GM21717 (cell line): ENCODE data around the gene RNF111.
A peak's percentile ranks its signal among the peaks of the same experiment; 100 is the strongest.
"Not testable (repeated sequence)": the region's sequence is repeated elsewhere in the genome, so short reads cannot be mapped to it uniquely, and the experiment has no call there.

Source experiments
- ATAC-seq: cut with Tn5 transposase; IDR thresholded peaks from one replicate; pipeline ENCODE4 v1.9.1; 2021; ENCODE audit warnings: mild to moderate bottlenecking, moderate library complexity; ENCODE audit not compliant: unreplicated experiment

Gene RNF111

DNA sequence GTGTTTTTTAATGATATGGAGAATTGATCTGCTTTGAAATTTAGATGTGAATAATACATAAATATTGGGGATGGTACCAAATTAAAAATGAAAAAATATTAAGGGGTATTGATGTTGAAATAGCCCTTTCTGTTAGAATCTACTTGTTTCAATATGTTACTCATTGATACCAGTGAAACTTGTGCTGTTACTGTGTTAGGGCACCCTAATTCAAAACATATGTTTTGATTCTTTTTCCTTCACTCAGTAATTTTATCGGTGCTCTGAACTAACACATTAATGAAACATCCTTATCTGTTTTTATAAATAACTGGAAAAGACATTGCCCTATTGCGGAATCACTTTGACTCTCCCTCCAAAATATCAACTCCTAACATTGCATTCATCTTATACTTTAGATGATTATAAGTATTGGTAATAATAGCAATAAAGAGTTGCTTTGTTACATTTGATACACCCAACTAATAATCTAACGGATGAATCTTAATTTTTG, 65.5 kb downstream of the RNF111 start:
- no peak for ATAC-seq

DNA sequence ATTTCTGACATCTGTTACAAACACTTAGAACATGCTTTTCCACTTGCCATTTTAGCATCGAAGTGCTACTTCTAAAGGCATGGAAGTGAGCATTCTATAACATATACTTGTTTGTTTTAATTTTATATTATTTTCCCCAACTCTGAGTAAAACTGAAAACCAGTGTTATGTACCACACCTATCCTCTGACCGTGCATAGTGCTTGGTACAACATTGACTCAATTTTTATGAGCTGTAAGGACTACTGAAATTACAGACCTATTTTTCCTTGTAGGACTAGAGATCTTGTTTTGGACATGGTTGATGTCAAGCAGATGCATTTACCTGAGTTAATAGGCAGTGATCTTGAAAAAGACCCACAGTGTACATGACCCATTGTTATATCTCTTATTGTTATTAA, 66.0 kb downstream of the RNF111 start:
- ATAC-seq, result no peak

DNA sequence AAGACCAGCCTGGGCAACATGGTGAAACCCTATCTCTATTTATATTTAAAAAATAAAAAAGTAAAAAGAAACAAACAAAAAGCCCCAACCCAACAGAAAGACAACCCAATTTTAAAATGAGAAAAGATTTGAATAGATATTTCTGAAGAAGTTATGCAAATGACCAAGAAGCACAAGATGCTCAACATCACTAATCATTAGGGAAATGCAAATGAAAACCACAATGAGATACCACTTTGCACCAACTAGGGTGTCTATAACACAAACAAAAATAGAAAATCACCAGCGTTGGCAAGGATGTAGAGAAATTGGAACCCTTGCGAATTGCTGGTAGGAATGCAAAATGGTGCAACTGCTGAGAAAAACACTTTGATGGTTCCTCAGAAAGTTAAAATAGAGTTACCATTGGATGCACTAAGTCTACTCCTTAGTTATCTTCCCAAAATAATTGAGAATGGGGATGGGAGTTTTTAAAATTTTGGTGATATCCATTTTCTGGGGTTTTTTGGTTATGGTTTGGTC, 71.7 kb downstream of the RNF111 start:
- ATAC-seq, result no peak

DNA sequence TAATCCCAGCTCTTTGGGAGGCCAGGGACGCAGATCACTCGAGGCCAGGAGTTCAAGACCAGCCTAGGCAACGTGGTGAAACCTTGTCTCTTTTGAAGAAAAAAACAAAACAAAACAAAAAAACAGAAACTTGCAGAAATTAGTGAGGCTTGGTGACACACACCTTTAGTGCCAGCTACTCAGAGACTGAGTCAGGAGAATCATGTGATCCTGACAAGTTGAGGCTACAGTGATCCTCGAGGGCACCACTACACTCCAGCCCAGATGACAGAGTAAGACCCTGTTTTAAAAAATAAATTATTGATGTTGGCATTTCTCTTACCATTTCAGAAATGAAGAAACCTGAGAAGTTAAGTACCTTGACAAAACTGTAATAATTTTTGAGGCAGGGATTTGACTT, 72.9 kb downstream of the RNF111 start:
- ATAC-seq, result no peak

DNA sequence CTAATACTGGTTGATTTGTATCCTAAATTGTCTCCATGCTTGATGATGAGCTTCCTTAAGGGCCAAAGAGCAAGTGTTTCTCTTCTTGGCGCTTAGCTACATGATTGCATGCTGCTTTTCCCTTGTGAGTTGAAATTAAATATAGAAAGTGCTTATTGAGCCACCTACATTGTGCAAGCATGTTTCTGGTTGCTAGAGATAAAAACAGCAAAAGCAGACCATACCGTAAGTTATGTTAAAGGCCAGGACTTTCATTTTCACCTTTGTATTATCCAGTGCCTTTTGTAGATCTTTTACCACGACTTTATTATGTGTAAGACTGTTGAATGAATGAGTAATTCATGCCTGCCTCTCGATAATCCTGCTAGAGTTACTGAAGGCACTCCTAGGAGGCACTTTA, 75.6 kb downstream of the RNF111 start:
- no peak for ATAC-seq

DNA sequence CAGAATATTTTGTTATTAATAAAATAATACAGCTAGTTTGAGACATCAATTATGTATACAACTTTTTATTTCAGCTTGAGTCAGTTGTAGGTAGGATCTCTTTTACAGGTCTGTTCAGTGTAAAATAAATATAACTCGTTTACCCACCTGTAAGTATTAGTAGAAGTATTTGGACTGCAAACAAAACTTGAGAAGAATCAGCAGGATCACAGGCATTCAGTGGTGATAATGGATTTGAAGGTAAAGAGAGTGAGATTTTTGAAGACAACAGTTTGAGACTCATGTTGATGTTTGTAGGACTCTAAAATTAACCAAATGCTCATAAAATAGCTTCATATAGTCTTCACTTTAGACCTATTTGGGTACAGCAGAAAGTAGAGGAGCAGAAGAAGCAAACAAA, 82.0 kb downstream of the RNF111 start:
- ATAC-seq, result no peak

DNA sequence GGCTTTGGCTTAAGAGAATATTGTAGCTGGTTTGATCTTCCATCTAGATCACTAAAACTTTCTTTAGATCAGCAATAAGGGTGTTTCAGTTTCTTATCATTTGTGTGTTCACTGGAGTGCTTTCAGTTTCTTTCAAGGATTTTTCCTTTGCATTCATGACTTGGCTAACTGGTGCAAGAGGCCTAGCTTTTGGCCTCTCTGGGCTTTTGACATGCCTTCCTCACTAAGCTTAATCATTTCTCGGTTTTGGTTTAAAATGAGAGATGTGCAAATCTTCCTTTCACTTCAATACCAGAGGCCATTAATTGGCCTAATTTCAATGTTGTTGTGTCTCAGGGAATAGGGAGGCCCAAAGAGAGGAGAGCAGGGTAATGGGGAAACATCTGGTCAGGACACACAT, 87.1 kb downstream of the RNF111 start:
- no peak for ATAC-seq

DNA sequence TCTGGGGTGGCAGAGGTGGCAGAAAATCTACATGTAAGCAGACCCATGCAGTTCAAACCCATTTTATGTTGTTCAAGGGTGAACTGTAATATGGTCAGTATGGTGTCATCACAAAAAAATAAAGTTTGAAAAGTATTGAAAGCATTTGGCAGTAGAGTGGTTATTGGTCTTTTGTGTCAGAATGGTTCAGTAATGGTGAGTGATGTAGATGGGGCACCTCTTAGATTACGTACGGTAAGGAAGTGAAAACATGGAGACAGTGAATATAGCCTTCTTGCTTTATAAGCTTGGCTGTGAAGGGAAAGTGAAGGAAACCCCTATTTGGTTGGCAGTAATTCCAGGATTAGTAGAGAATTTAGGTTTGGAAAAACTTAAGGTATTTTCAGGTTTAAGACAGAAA, 100.3 kb downstream of the RNF111 start:
- no peak for ATAC-seq

DNA sequence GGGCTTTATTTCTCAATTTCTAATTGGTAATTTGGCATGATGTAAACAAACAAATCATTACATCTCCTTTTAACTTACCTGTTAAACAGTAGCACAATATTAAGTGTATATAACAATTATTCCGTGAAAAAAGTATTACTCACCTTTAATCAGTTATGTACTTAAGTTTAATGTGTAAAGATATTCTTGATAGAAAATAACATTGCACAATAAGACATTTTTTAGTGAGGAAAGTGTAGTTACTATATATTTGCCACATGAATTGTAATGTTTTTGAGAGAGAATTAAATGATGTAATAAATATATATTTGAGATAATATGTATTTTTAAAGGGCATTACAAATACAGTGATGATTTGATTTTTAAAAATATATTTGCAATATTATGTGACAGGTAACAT, 106.6 kb downstream of the RNF111 start:
- no peak for ATAC-seq

DNA sequence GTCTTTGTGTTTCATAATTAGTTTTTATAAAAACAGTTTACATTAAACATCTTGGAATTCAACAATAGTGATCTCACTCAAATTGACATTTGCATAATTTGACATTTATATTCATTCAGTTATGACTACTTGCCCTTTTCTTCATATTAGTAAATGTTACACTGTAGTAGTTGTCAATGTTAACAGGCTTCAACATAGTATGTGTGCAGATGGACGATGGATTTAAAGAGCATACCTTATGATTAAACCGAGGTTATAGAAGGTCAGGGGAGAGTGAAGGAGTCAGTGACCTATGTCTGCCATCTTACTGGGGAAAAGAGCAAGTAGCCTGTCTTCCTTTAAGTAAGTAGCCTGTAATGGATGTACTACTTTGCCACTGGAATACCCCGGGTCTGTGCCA, 109.0 kb downstream of the RNF111 start:
- no peak for ATAC-seq

DNA sequence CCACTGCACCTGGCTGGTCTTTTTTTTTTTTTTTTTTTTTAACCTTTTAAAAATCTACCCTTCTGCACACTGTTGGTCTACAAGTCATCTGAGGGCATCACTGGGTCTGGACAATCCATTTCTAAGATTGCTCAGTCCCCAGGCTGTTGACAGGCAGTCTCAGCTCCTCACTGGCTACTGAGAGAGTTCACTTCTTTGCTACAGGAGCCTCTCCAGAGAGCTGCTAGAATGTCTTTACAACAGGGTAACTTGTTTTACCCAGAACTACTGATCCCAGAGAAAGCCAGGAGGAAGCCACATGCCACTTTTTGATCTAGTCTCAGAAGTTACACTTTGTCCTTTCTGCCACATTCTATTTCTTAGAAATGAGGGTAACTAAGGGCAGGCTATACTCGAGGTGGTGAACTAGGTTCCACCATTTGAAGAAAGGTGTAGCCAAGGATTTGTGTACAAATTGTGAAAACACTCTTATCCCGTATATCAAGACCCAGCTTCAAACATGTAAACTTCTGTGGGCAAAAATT, 111.8 kb downstream of the RNF111 start:
- no peak for ATAC-seq

DNA sequence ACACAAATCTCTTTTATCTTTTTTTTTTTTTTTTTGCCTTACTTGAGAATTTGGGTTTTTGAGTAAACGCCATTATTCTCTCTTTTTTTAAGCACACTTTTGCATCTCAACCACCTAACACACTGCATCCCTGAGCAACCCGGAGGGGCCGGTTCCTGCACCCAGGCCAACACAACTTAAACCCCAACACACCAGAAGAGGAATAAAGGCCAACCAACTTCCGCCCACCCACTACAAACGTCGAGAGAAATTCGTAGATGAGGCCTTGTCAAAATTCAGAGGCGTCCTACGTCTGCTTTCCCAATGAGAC, 117.1 kb downstream of the RNF111 start:
- ATAC-seq, result peak; percentile 32

DNA sequence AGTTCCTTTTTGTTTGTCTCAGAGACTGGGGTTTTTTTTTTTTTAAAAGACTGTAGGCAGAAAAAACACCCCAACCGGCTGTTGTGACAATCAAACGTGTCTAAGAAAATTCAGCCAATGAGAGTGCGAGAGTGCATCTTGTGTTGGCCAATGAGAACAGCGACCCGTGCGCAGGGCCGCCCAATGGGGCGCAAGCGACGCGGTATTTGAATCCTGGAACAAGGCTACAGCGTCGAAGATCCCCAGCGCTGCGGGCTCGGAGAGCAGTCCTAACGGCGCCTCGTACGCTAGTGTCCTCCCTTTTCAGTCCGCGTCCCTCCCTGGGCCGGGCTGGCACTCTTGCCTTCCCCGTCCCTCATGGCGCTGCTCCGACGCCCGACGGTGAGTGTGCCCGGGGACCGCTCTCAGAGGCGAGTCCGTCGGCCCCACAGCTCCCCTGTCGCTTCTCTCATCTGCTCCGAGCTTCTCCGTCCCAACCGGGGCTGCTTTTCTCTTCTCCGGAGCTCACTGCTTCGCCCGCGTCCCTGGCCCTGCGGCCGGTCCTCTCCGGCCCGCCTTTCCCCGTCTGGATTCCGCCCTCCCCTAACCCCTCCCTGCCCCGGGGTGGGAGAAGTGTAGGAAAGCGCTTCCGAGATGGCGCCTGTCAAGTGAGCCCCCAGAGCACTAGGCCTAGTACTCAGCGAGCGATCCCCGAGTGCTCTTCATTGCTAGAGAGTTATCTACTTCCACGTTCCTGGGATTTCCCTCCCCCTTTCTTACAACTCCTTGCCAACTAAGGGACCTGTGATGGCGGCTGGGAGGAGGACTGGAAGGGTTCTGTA, 117.7 kb downstream of the RNF111 start, which contains the start of gene CCNB2:
CCNB2 (plus strand) TSS at position 235 of the 821 bp plus-strand sequence; CDS start at position 358, 123 bp downstream.
- peak; percentile 95 for ATAC-seq

DNA sequence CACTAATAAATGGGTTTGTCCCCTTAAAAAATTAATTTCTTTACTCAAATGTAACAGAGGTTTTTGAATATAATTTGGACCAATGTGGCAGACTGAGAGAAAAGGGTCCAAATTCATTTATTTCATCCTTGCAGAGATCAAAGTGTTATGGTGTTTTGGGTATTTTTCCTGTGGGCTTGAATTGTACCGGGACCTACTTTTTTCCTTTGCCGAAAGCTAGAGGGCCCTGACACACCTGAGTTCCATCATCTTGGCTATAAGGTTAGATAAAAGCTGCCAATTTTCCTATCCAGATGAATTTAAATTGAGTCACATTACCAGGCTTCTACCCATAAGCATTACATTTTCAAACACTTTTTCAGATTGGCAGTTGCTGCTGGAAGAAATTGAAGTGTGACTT, 118.4 kb downstream of the RNF111 start:
- no peak for ATAC-seq

DNA sequence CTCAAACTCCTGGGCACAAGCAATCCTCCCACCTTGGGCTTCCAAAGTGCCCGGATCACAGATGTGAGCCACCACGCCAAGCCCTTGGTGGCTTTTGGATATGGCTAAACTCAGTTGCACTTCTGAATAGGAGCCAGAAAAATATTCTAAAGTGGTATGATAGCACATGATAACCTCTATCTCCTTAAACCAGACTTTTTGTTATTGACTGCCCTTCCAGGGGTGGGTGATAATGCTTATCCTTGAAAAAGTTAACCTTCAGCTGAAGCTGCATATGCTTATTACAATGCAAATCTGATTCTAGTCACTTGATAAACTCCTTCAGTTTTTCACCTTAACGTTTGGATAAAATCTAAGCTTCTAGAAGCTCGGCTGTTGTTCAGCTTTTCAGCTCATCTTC, 123.8 kb downstream of the RNF111 start:
- no peak for ATAC-seq

DNA sequence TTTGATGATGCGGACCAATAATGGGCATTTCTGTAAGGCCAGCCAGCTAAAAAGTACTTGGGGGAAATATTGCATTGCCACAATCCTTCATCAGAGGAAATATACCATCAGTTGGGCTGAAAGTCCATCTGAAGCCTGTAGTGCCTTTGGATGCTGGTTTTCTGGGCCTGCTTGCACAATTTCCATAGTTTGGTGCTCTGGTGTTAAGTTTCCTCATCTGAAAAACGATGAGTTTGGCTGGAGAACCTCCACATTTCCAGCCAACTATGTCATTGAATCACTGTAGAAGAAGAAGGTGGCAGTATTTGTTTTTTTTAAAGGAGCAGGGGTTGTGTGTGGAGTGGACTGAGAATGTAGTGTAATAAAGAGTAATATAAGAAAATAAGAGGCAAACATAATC, 127.6 kb downstream of the RNF111 start:
- ATAC-seq, result no peak

DNA sequence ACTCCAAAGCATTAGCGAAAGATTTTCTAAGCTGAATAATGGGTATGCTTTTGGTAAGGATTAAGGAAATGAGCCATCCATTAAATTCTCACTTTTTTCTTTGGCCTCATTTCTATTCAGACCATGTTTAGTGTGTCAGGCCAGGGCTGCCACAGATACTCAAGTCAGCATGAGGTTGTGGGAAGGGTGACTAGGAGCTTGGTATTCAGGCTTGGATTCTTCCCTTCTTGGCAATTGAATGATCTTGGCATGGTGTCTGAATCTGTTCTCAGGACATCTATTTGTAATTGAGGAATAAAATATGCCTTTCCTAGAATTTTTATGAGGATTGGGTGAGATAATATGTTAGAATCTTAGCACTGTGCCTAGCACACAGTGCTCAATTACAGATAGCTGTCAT, 128.7 kb downstream of the RNF111 start:
- ATAC-seq, result no peak

DNA sequence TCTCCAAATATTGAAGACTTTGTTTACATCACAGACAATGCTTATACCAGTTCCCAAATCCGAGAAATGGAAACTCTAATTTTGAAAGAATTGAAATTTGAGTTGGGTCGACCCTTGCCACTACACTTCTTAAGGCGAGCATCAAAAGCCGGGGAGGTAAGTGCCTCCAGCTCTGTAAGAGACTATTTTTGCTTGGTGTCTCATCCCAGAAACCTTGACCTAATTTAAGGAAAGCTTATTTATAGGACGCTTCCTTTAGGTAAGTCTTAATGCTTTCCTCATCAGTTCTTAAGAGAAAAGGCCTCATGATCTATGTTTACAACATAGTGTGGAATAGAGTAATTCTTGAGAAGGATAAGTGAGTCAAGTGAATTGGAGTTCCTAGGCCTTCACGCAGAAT, 129.3 kb downstream of the RNF111 start:
- no peak for ATAC-seq

DNA sequence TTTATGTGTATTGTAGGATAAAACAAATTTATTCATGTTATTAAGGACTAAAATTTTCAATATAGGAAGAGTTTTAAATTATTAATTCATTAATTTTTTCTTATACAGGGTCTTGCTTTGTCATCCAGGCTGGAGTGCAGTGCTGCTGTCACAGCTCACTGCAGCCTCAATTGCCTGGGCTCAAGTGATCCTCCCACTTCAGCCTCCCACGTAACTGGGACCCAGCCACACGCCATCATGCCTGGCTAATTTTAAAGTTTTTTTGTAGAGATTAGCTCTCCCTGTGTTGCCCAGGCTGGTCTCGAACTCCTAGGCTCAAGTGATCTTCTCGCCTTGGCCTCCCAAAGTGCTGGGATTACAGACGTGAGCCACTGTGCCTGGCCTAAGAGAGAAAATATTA, 132.2 kb downstream of the RNF111 start:
- ATAC-seq, result no peak

DNA sequence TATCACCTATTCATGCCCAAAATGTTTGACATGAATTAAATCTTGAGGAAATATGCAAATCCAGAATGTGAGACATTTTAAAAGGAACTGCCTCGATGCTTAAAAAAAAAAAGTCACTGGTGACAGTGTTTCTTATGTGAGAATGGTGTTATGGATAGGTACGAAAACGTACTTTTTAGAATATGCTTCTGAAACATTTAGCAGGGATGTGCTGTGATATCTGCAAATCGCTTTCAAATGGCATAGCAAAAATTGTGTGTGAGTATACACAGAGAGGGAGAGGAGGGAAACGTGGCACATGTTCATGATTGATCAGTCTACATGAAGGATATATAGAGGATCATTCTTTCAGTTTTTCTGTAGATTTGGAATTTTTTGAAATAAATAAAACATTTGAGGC, 133.5 kb downstream of the RNF111 start:
- ATAC-seq, result no peak

DNA sequence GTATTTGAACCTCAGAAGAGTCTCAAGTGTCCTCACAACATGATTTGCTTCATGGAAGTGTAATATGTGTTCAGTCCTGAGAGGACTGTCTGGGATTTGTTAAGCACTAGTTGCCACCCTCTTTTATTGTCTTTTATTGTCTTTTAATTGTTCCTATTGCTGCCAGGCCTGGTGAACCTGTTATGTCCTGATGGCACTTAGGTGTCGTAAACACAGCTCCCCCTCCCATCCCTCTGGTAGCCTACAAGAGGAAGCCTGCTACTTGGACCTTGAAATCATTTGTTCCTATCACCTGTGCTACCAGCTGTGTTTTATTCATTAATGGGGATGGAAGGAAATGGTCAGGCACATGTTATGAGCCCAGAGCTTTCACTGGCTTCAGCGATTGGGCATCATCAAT, 136.8 kb downstream of the RNF111 start:
- no peak for ATAC-seq

DNA sequence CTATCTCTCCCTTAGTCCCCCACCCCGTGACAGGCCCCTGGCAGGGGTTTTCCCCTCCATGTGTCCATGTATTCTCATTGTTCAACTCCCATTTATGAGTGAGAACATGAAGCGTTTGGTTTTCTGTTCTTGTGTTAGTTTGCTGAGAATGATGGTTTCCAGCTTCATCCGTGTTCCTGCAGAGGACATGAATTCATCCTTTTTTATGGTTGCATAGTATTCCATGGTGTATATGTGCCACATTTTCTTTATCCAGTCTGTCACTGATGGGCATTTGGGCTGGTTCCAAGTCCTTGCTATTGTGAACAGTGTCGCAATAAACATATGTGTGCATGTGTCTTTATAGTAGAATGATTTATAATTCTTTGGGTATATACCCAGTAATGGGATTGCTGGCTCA, 138.2 kb downstream of the RNF111 start:
- ATAC-seq, result not testable (repeated sequence)

DNA sequence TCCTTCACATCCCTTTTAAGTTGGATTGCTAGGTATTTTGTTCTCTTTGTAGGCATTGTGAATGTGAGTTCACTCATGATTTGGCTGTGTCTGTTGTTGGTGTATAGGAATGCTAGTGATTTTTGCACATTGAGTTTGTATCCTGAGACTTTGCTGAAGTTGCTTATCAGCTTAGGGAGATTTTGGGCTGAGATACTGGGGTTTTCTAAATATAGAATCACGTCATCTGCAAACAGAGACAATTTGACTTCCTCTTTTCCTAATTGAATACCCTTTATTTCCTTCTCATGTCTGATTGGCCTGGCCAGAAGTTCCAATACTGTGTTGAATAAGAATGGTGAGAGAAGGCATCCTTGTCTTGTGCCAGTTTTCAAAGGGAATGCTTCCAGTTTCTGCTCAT, 139.8 kb downstream of the RNF111 start:
- not testable (repeated sequence) for ATAC-seq
